Measurements from ENCODE around the gene SOBP. TPM values are rescaled to one million over a fixed set of nuclear protein-coding genes. Genes with fewer than 3 reads are reported as not detected.

SOBP gene
- total and polyA plus RNA-seq, 8 donors = 0.58 to 16.9 (median 4.4) TPM

GRCh38 chr6:107504270-107505026 is 14.5 kb downstream of the SOBP start:
- H3K27ac ChIP-seq = no peak overlapping the region
- no peak overlapping the region for H3K4me3 ChIP-seq
- DNase-seq = no peak
- no peaks in the 10 kb centered on the region for H3K27me3 ChIP-seq
- intact Hi-C loops (cut with DNase I; ENCODE audit: low total_unique reads) = no loop called here
- H3K9me3 ChIP-seq = no peaks in the 10 kb centered on the region
- peaks cover 0 to 9% (median 2%) of the 10 kb centered on the region in 4 donors for H3K4me1 ChIP-seq
- 52 to 69% (median 64%) methylated on average over 4 of the region's 4 CpGs for WGBS, 5 donors
- H3K36me3 ChIP-seq = no peaks in the 10 kb centered on the region
- TF ChIP-seq CTCF (IDR thresholded peaks at IDR 0.05) (no peak), EP300 (IDR thresholded peaks at IDR 0.05) (no peak), POLR2AphosphoS5 (IDR thresholded peaks at IDR 0.05) (no peak)

GRCh38 chr6:107506145-107506544 is 16.2 kb downstream of the SOBP start:
- intact Hi-C loops (cut with DNase I; ENCODE audit: low total_unique reads) = no loop called here
- peak; percentile 33 to 61 for DNase-seq

GRCh38 chr6:107509506-107509905 is 19.6 kb downstream of the SOBP start:
- TF ChIP-seq POLR2A (IDR thresholded peaks at IDR 0.05) (no peak), EP300 (IDR thresholded peaks at IDR 0.05) (no peak), POLR2AphosphoS5 (IDR thresholded peaks at IDR 0.05) (no peak), CTCF (IDR thresholded peaks at IDR 0.05) (no peak)
- no peaks in the 10 kb centered on the region for H3K36me3 ChIP-seq
- intact Hi-C loops (cut with DNase I; ENCODE audit: low total_unique reads) = no loop called here
- H3K4me3 ChIP-seq = no peak overlapping the region
- no peaks in the 10 kb centered on the region for H3K27me3 ChIP-seq
- DNase-seq = peak; percentile 37 to 65
- H3K27ac ChIP-seq = peak overlapping the region; percentile 39 to 76 (median 50)
- no peaks in the 10 kb centered on the region for H3K9me3 ChIP-seq
- 15 to 42% (median 22%) methylated on average over 3 of the region's 3 CpGs for WGBS, 5 donors
- peaks cover 0 to 13% (median 9%) of the 10 kb centered on the region in 4 donors for H3K4me1 ChIP-seq

More at GRCh38 chr6:107506145-107506544, 16.2 kb downstream of the SOBP start:
- Histone ChIP-seq H3K4me3 (no peak overlapping the region), H3K4me1 (peaks cover 0 to 20% (median 10%) of the 10 kb centered on the region in 4 donors), H3K9me3 (no peaks in the 10 kb centered on the region), H3K27ac (no peak overlapping the region), H3K27me3 (no peaks in the 10 kb centered on the region), H3K36me3 (no peaks in the 10 kb centered on the region)
- TF ChIP-seq CTCF (IDR thresholded peaks at IDR 0.05) (no peak), POLR2AphosphoS5 (IDR thresholded peaks at IDR 0.05) (peak in 1 of 3 donors; percentile 31)
- WGBS, 5 donors = 43 to 64% (median 53%) methylated on average over 1 of the region's 1 CpG

- TF ChIP-seq POLR2AphosphoS5 (IDR thresholded peaks at IDR 0.05) = peak in 2 of 3 donors; percentile 31 to 48
- TF ChIP-seq EP300 (IDR thresholded peaks at IDR 0.05) = no peak
- H3K4me1 ChIP-seq = peaks cover 0 to 13% (median 9%) of the 10 kb centered on the region in 4 donors
- DNase-seq = peak in 1 of 2 donors; percentile 32
- 21 to 69% (median 51%) methylated on average over 2 of the region's 2 CpGs for WGBS, 5 donors
- H3K27ac ChIP-seq = peak overlapping the region in 4 of 5 donors; percentile 39 to 76 (median 48)
- H3K9me3 ChIP-seq = peaks cover 0 to 2% (median 0%) of the 10 kb centered on the region in 4 donors
- H3K4me3 ChIP-seq = no peak overlapping the region
- no peaks in the 10 kb centered on the region for H3K27me3 ChIP-seq
- no peaks in the 10 kb centered on the region for H3K36me3 ChIP-seq
- intact Hi-C loops (cut with DNase I; ENCODE audit: low total_unique reads) = no loop called here
These were observed 20.2 kb downstream of the SOBP start for GRCh38 chr6:107510108-107510507.

- intact Hi-C loops (cut with DNase I; ENCODE audit: low total_unique reads) = no loop called here
- TF ChIP-seq POLR2AphosphoS5 (IDR thresholded peaks at IDR 0.05) = no peak
- TF ChIP-seq EP300 (IDR thresholded peaks at IDR 0.05) = no peak
- no peak for TF ChIP-seq CTCF (IDR thresholded peaks at IDR 0.05)
- TF ChIP-seq POLR2A (IDR thresholded peaks at IDR 0.05) = no peak
- WGBS, 5 donors = 61 to 85% (median 78%) methylated on average over 5 of the region's 5 CpGs
- peaks cover 0 to 13% (median 9%) of the 10 kb centered on the region in 4 donors for H3K4me1 ChIP-seq
- peaks cover 0 to 8% (median 0%) of the 10 kb centered on the region in 4 donors for H3K9me3 ChIP-seq
- no peaks in the 10 kb centered on the region for H3K36me3 ChIP-seq
- no peak overlapping the region for H3K4me3 ChIP-seq
- peak in 1 of 2 donors; percentile 57 for DNase-seq
- H3K27me3 ChIP-seq = no peaks in the 10 kb centered on the region
- no peak overlapping the region for H3K27ac ChIP-seq
These were observed 21.6 kb downstream of the SOBP start for GRCh38 chr6:107511511-107511993.
